CD4-positive, alpha-beta T cell treated with Interleukin-17A for 1 hour (primary cell): ENCODE results near the gene ANKLE2.
"Not testable (repeated sequence)": the region's sequence is repeated elsewhere in the genome, so short reads cannot be mapped to it uniquely, and the experiment has no call there.

Experiments used
- DNase-seq: peaks from one replicate; pipeline ENCODE4 v3.0.0-alpha.2; 2020

ANKLE2 gene

DNA sequence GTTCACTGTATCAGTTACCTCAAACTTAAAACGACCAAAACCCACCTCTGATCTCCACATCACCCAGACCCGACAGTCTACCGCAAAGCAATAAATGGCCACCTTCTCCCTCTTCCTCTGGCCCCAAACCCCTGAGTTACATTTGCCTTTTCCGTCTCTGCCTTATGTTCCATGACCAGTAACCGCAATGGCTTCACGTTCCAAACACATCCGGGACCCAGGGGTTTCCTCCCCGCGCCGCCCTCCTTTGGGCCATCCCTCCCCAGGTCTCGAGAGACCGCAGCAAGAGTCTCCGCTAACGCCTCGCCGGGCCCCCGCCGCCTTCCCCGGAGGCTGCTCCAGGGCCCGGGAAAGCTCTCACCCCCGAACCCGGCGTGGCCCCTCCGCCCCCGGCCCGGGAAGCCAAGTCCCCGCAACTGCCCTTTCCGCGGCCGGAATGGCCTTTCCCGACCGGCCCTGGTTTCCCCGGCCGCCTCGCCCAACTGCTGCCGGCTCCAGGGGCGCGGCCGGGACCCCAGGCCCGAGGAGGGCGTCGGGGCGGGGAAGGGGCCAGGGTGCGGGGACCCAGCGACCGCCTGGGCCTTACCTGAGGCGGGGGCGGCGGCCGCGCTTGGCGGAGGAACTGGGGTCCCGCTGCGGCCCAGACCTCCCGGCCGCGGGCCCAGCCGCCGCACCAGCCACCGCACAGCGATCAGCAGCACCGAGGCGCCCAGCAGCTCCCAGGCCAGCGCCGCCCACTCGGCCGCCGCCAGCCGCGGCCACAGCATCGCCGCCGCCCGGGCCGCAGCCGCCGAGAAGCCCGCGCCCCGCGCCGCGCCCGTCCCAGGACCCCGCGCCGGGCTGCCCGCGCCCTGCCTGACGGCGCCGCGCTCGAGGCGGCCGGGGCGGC is at the start of gene ANKLE2:
TSS of gene ANKLE2 (minus strand) at position 801 of the 889 bp plus-strand sequence. CDS start at position 767, 34 bp downstream.
- DNase-seq = peak; percentile 69

- DNase-seq = peak; percentile 18
Observed at GRCh38 chr12:132809391-132809790, 47.8 kb upstream of the ANKLE2 start.

DNA sequence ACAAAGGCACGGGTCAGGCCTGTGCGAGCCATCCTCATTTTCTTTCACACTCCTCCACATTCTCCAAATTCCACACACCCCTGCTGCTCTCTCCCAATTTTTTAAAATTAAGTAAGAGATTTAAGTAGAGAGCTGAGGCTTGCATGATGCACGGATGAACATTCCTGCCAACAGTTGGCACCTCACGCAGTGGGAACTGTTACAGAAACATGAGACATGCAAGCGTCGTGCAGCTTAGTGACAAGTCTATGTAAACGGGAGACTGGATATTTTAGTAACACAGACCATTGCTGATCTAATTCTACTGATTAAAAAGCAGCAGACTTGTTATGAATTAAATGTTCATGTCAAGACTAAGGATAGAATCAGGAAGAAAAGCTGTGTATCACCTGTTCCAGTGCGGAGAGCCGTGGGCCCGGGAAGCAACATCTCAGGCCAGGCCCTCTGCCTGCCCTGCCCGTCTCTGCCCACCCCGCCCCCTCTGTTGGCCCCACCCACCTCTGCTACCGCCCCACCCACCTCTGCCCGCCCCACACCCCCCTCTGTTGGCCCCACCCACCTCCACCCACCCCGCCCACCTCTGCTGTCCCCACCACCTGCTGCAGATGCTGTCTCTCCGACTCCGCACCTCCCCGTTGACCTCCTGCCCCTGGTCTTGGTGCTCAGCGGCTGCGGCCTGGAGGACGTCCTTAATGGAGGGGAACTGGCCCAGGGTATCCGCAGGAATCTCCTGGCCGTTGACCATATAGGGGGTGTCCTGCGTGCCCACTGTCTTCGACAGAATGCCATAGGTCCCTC is 45.9 kb upstream of the ANKLE2 start:
- no peak for DNase-seq

- no peak for DNase-seq
Observed at GRCh38 chr12:132806857-132807256, 45.2 kb upstream of the ANKLE2 start.

GRCh38 chr12:132804426-132804861 is 42.8 kb upstream of the ANKLE2 start:
- DNase-seq = no peak

- no peak for DNase-seq
Observed at GRCh38 chr12:132803888-132804287, 42.3 kb upstream of the ANKLE2 start.

DNA sequence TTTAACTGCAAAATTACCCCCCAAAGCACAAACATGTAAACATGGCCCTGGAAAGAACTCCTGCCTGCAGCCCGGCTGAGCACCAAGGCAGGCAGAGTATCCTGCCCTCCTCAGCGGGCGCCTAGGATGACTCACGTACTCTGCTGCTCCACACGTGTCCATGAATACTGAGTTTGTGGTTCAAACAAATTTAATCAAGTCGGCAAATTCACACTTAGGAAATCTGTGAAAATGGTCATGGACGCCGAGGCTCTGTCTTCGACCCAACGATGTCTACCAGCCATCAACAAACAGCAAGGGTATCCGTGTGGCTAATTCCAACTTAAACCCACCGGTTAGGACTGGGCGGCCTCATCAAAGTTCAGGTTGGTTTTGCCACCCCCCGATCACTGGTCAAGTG is 41.5 kb upstream of the ANKLE2 start:
- no peak for DNase-seq

DNA sequence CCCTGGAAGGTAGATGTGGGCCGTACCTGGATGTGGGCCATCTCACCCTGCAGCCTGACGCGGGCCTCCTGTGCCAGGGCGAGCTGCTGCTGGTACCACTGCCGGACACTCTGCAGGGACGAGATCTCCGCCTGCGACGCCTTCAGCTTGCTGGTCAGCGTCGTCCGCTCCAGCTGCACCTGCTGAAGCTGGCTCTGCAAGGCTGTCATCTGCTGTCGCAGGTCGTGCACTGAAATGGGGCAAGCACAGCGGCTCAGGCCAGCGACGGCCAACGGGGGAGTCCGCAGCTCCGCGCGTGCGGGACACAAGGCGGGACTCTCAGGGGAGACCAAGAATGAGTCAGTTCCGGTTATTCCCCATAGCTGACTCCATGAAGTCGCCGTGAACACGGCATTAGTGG is 40.1 kb upstream of the ANKLE2 start:
- DNase-seq = no peak

DNA sequence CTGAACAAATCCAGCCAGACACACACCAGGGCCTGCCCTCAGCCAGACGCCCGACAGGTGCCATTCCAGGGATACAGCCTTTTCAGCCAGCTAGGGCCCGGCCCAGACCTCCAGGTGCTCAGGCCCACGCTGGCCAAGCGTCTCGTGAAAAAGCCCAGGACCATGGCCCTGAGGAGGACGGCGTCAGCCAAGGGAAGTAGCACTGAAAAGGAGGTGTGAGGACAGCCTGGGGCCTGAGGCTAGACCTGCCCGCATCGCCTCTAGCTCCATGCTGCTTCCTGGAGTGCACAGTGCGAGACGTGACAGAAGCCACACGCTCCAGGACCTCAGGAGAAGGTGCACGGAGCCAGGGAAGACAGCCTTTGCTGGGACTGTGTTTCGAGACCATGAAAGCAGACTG is 37.2 kb upstream of the ANKLE2 start:
- no peak for DNase-seq

DNA sequence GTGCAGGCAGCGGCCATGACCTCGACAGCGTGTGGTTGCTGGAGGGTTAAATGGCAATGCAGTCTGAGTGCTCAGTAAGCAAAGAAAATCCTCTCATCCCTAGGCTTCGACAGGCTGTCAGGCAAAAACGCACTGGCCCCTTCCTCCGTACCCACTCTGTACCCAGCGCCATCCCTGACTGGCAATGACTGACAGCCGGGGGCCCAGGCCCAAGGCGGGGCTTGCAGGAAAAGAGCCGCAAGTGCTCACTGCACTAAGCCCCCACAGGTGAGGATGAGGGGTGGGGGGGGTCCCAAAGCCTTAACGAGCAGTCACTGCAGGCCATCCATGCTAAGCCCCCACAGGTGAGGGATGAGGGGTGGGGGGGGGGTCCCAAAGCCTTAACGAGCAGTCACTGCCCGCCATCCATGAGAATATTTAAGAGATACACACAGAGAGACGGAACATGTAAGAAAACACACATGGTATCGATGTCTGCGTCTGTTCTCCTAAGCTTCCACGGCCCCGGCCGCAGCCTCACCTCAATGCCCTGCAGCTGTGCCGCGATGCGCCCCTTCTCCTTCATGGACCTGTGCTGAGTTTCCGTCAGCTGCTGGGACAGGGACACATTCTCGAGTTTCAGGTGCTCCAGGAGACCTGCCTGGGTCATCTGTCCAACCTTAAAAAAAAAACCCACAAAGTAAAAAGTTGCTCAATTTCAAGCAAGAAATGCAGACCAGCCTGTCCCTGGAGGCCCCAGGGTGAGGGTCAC is 36.4 kb upstream of the ANKLE2 start:
- DNase-seq = no peak

- no peak for DNase-seq
Observed at GRCh38 chr12:132795847-132796246, 34.2 kb upstream of the ANKLE2 start.

DNA sequence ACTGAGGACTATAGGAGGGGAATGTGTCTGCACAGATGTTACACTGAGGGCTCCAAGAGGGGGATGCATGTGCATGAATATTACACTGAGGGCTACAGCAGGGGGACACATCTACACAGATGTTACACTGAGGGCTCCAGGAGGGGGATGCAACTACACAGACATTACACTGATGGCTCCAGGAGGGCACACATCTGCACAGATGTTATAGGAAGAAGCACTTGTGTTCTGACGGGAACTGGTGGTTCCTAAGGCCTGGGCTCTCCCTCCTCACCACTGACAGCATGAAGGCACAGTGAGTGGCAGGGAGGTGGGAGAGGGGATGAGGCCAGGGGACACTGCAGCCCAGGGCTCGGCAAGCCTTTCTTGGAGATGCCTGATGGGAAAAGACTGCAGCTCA is 30.3 kb upstream of the ANKLE2 start:
- DNase-seq = not testable (repeated sequence)

DNA sequence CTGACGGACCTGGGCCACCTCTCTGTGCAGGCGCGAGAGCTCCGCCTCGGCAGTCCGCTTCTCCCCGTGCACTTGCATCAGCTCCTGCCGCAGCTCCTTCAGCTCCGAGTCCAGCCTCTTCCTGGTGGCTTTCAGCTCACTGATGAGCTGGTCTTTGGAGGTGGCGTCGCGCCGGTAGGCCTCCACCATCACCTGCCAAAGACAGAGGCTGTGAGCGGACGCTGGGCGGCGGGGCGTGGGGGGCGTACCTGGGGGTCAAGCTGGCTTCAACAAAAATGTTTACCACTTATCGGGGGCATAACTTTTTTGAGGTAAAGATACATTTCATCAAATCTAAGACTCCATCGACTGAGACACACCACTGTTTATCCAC is 27.5 kb upstream of the ANKLE2 start:
- DNase-seq = no peak

DNA sequence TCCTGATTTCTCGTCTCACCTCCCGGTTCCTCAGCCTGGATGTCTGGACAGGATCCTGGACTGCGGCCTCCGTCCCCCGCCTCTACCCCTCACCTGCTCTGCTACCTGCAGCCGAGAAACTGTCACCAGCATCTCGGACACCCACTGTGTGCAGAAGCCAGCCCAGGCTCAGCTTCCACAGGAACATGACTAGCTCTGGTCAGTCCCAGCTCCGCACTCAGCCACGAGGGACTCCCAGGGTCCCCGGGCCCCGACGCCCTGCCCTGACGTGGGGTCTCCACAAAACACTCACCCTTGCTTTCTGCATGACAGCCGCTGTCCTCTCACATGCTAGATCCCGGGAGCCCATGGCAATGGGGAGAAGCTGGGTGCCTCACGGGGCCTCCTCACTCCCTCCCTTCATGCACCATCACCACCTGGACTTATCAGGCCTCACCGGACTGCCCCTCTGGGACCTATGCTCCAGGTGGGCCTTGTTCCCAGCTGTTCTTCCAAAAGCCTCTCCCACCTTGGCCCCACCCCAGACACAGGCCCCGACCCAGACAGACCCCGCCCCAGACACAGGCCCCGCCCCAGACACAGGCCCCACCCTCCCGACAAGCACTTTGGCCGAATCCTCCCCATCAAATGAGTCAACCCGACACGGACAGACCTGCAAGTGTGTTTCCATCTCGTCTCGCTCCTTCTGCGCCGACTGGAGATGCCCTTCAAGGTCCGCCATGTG is 26.9 kb upstream of the ANKLE2 start:
- DNase-seq = no peak

DNA sequence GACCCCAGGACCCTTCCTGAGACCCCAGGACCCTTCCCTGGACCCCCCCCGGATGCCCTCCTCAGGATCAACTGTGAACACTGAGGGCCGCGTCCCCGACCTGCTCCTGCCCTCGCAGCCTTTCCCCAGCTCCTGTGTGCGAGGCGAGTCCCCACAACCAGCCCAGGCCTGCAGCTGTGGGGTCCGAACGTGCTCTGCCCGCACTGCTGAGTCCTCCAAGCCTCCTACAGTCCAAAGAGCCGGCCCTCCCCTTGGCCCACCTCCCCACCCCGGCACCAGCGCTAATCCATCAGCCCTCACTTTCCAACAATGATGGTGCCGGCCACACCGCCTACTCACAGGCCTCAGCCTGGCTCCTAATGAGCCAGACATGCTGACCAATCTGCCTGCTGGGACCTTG is 26.2 kb upstream of the ANKLE2 start:
- no peak for DNase-seq

GRCh38 chr12:132786192-132786591 is 24.6 kb upstream of the ANKLE2 start:
- no peak for DNase-seq

DNA sequence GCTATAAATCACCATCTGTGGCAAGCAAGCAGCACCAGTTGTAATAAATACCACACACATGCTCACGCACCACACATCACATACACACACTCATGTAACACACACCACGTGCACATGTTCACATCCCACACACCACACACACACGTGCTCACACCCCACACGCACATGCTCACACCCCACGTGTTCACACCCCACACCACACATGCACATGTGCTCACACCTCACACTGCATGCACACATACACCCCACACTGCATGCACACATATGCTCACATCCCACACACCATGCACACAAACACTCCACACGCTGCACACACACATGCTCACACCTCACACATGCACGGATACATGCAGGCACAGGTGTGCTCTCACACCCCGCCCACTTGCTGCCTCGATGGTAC is 22.9 kb upstream of the ANKLE2 start:
- DNase-seq = no peak

GRCh38 chr12:132783917-132784531 is 22.4 kb upstream of the ANKLE2 start:
- DNase-seq = no peak

GRCh38 chr12:132781938-132782337 is 20.3 kb upstream of the ANKLE2 start:
- DNase-seq = no peak

GRCh38 chr12:132779781-132780353 is 18.2 kb upstream of the ANKLE2 start:
- no peak for DNase-seq

DNA sequence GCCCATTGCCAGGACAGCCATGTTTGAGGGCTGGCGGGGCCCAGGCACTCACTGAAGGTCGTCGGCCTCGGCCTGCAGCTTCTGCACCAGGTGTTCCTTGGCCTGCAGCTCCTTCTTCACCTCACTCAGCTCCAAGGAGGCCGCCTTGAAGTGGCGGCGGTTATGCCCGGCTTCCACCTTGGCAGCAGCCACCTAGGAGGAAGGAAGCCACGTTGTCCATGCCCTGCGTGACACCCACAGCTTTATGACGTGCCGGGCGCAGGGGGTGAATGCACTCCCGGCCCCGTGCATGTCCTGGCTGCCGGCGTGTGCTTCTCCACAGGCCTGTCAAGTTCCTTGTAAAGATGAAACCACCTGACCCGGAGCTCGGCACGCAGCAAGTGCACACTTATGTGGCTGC is 16.0 kb upstream of the ANKLE2 start:
- no peak for DNase-seq
